CD4-positive, alpha-beta T cell treated with Interleukin-2 at 100 ng/mL for 4 hours (primary cell): ENCODE data around the gene DTD1.
"Not testable (repeated sequence)": the region's sequence is repeated elsewhere in the genome, so short reads cannot be mapped to it uniquely, and the experiment has no call there.

Source experiments
- DNase-seq: peaks from one replicate; pipeline ENCODE4 v3.0.0-alpha.2; 2020; ENCODE audit warnings: low spot score

Gene DTD1

DNA sequence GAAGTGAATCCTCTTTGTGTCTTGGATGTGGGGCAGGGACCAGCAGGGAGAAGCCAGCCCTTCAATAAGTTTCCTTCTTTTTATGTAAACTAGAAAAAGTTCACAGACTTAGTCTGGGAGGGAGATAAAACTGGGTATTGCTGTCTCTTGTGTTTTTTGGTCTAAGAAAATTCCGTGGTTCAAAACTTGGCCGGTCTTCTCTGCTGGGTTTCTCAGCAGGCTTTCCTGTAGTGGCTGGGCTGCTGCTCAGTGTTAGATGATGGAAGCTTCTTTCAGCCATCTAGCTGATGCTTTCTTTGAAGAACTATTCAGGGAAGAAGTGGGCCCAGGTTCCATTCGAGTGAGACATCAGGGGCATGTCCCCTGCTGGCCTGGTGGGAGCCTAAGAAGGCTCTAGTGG is 155.0 kb downstream of the DTD1 start:
- DNase-seq, result no peak

GRCh38 chr20:18743665-18744440 is 156.0 kb downstream of the DTD1 start:
- no peak for DNase-seq

DNA sequence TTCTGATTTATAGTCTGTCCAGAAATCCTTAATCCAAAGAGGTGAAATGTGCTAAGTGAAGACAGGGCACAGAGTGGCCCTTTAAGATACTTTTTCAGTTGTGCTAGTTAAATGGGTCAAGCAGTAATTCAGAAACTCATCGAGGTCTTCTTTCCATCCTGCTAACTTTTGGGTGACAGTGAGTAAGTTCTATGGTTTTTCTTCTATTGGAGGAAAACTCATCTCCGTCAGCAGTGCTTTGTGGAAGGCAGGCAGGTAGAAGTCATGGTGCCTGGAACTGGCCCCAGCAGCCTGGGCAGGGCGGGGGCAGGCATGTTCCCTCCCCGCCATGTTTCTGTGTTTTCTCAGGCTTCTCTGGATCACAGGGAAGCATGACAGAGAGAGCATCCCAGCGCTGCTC is 159.2 kb downstream of the DTD1 start:
- DNase-seq, result no peak

DNA sequence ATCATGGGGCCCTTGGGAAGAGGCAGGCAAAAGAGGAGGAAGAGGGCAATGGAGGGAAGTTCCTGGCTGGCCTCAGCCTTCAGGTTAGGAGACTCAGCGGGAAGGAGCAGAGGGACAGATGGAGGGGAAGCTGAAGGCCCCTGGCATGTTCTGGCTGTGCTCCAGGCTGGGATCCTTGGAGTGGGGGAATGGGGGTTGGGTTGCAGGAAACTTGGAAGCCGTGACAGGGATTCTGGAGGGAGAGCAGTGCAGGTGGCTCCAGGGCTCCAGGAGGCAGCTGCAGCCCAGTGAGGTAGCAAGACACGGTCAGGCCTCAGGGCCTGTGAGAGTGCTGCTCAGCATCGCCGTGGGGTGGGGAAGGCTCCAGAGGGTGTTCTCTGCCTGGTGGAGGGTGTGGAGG is 161.1 kb downstream of the DTD1 start:
- no peak for DNase-seq

DNA sequence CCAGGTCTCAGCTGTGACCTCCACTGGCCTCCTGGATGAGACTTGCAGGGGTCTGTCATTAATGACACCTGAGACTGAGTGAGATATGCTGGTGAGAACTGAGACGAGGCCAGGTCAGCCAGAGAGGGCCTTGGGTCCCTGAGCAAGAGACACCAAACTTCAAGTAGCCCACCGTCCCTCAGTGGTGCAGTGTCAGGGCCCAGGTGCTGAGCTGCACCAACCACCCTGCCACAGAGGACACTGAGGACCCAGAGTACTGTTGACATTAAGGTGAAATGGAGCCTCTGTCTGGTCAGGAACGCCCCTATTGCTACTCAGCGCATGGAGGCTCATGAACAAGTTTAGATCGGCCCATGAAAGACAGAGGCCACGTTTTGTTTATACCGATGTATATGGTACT is 161.7 kb downstream of the DTD1 start:
- no peak for DNase-seq

DNA sequence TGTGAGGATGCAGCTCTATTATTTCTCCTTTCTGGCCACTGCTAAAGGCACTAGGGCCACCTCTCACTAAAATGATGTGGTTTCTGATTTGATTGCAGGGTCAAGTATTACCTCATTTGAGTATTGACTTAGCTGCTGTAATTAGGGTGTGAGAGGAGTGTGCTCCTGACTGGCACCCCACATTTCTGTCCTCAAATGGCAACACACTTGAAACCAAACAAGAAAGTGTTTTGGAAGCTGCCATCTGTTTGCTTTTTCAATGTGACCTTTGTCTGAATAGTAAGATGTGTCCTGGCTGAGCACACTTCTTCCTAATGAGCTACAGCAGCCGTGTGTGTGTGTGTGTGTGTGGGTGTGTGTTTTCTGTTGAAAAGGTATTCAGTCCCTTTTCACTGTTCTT is 162.9 kb downstream of the DTD1 start:
- DNase-seq, result no peak

- no peak for DNase-seq
Observed at GRCh38 chr20:18754030-18754652, 166.3 kb downstream of the DTD1 start.

DNA sequence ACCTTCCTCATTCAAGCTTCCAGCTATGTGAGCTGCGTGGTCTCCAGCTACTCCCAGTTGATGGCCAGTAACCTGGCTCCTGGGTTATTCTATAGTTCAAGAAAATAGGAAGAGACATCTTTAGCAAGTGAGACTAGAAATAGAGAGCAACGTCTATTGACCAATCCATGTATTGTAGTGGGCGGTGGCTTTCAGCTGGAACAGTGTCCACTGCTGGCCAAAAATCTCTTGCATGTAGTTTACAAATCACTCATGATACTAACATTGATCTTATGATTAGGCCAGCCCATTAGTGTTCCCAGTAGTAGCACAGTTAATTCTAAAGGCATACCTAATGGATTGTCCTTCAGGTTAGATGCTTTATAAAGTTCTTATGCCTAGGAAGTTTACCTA is 166.8 kb downstream of the DTD1 start:
- no peak for DNase-seq

GRCh38 chr20:18760852-18761251 is 173.0 kb downstream of the DTD1 start:
- DNase-seq, result not testable (repeated sequence)

DNA sequence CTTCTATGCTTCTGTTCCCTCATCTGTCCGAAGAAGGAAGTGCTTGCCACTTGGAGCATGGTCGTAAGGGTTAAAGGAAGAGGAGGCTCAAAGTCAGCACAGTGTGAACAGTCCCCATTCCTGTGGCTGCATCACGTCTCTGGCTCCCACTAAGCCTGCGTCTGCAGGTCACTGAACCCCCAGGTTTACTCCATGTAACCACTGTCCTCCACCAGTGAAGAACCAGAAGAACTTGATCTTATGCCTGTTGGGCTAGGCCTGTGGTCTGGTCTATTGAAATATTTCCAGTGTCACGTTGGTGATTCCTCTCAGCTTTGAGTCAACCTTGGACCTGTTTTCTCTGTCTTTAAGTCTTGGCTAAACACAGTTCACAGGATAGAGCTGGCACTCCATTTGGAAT is 179.8 kb downstream of the DTD1 start:
- DNase-seq, result no peak

DNA sequence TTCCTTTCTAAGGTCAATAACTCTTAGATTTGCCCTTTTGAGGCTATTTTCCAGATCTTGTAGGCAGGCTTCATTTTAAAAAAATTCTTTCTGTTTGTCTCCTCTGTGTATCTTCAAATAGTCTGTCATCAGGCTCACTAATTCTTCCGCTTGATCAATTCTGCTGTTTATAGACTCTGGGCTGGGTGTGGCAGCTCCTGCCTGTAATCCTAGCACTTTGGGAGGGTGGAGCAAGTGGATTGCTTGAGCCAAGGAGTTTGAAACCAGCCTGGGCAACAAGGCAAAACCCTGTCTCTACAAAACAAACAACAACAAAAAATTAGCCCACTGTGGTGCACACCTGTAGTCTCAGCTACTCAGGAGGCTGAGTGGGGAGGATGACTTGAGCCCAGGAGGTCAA is 185.7 kb downstream of the DTD1 start:
- no peak for DNase-seq

DNA sequence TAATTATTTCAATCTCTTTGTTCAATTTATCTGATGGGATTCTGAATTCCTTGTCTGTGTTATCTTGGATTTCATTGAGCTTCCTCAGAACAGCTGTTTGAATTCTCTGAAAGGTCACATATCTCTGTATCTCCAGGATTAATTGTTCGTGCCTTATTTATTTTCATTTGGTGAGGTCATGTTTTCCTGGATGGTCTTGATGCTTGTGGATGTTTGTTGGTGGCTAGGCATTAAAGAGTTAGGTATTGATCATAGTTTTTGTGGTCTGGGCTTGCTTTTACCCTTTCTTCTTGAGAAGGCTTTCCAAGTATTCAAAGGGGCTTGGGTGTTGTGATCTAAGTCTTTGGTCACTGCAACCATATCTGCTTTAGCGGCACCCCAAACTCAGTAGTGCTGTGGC is 186.4 kb downstream of the DTD1 start:
- DNase-seq, result no peak

DNA sequence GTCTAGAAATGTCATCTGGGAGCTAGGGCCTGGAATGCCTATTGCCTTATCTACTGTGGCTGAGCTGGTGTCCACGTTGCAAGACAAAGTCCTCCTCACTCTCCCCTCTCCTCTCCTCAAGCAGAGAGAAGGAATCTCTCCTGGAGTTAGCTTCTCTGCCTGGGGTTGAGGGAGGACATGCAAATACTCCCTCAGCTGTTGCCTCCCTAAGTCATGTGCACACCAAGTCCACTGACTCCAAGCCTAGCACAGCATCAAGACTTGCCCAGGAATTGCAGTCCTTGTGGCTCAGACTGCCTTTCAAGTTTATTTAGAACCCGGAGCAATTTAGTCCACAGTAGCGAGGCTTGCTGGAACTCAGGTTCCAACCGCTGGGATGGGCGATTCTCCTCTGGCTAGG is 187.8 kb downstream of the DTD1 start:
- DNase-seq, result no peak

DNA sequence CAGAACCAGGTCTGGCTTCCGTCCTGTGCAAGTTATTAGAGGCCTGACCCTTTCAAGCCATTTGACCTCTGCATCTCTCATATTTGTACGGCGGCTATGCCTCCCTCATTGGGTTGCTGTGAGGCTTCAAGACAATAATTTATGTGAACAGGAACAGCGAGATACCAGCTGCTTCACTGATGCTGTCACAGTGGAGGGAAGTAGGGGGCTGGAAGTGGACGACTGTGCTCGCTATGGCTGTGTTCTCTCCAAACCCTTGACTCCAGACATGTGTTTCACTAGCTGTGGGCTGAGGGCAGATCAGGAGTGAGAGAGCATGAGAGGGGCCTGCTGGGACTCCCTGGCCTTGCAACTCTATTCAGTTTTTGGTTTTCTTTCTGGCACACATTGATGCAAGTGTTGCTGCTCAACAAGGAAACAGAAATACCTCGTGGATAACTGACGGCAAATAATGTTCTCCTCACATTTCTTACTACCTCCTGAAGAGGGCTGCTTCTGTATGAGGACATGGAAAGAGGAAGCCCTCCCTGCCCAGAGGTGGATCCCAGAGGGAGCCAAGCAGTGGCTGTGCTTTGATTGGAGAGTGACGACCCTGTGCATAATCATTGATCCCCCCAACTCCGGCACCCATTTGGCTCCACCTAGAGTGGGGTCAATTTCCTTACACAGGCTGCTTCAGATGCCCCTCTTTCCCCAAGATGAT is 191.0 kb downstream of the DTD1 start:
- no peak for DNase-seq

- DNase-seq, result no peak
Observed at GRCh38 chr20:18780385-18781130, 192.7 kb downstream of the DTD1 start.

GRCh38 chr20:18781509-18781908 is 193.7 kb downstream of the DTD1 start:
- DNase-seq, result no peak

DNA sequence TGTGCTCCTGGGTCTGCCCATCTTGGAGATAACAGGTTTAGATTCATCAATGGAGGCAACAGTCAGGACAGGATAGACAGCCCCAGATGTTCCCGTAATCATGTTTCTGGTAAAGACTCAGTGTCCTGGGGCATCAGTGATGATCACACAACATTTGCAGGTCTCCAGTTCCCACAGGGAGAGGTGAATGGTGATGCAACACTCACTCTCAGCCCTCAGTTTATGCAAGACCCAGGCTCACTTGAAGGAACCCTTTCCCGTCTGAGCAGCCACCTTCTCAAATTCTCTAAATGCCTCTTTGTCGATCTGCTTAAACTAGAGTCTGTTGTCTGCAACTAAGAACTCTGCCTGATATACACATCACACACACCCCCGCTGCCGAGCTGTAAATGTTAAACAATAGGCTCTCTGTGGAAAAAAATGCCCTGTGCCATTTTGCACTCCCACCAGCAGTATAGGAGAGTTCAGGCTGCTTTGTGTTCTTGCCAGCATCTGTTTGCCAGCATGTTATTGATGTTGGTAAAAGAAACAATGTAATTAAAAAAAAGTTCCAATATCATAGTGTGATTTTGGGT is 195.6 kb downstream of the DTD1 start:
- DNase-seq, result no peak

- not testable (repeated sequence) for DNase-seq
Observed at GRCh38 chr20:18787046-18787445, 199.2 kb downstream of the DTD1 start.

GRCh38 chr20:18788021-18788420 is 200.2 kb downstream of the DTD1 start:
- no peak for DNase-seq

DNA sequence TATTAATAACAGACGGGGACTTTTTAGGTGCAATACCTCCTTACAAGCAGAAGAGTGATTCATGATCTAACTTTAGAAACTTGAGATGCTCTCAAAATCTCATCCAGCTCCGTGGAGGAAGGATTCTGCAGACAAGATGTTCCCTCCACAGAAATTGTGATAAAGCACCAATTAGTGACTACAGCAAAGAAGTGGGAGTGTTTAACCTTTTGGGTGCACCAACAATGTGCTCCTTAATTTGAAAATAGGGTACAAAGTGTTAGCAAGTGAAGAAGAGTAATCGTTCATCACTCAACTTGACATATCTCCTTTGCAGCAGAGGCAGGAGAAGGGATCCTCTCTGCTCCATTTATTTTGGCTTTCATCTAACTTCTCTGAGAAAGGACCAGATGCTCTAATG is 202.9 kb downstream of the DTD1 start:
- DNase-seq, result no peak

GRCh38 chr20:18793625-18794427 is 206.0 kb downstream of the DTD1 start:
- DNase-seq, result peak; percentile 89
